HuH-7.5 (cell line): ENCODE results near the gene SUGP2.
A peak's percentile ranks its signal among the peaks of the same experiment; 100 is the strongest.

Experiments used
- DNase-seq: peaks from one replicate; pipeline ENCODE4 v3.0.0; 2011; ENCODE audit warnings: low spot score

The SUGP2 gene

DNA sequence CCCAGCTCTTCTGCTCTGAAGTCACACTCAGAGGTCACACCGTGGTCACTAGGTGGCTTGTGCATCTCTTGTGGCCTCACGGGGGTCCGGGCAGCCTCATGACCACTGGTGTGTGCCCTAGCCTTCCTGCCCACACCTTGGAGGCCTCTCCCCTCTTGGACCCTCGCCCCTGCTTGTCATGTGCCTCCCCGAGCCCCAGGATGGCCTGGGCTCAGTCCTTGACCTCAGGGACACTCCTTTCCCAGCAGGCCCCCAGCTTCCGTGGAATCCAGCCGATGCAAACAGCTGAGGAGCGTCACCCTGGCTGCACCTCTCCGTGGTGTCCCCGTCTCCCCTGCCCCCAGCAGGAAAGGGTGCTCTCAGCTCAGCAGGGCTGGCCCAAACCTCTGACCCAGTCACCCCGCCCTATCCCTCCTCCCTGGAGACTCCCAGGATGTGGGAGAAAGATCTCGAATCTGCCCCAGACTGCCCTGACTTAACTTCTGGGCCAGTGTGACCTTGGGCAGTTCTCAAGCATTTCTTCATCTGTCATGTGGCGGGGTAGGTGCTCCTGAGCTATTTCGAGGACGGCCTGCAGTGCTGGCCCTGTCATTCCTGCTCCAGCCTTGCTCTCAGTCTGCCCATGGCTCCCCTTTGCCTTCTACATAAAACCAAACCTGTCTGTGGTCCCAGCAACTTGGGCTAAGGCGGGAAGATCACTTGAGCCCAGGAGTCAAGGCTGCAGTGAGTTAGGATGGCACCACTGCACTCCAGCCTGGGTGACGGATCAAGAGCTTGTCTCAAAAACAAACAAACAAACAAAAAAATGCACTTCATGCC, 25.9 kb upstream of the SUGP2 start:
- DNase-seq: no peak

DNA sequence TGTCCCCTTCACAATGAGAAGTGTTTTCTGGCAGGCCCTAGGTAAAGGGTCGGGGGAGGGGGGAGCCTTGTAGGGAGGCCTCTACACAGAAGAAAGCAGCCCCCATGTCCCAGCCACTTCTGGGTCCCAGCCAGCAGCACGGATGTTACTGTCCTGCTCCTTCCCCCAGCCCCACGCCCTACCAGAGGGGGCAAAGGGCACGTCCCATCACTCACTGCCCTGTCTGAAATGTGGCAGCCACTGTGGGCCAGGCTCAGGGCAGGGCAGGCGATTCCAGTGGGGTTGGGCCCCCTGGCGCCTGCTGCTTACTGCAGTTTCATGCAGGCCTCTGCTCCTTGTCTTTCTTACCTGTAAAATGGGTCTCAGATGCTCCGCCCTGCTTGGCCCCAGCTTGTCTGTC, 24.4 kb upstream of the SUGP2 start:
- DNase-seq: no peak

DNA sequence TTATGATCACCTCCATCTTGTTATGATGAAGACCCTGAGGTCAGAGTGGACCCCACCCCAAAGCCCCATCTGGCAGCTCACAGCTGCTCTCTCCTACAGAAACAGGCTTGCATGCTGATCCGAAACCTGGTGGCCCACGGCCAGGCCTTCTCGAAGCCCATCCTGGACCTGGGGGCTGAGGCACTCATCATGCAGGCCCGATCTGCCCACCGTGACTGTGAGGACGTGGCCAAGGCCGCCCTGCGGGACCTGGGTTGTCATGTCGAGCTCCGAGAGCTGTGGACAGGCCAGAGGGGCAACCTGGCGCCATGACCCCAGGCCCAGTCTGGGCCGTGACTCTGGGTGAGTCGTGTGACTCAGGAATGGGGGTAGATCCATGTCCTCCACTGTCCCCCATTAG, 24.0 kb upstream of the SUGP2 start:
- no peak for DNase-seq

DNA sequence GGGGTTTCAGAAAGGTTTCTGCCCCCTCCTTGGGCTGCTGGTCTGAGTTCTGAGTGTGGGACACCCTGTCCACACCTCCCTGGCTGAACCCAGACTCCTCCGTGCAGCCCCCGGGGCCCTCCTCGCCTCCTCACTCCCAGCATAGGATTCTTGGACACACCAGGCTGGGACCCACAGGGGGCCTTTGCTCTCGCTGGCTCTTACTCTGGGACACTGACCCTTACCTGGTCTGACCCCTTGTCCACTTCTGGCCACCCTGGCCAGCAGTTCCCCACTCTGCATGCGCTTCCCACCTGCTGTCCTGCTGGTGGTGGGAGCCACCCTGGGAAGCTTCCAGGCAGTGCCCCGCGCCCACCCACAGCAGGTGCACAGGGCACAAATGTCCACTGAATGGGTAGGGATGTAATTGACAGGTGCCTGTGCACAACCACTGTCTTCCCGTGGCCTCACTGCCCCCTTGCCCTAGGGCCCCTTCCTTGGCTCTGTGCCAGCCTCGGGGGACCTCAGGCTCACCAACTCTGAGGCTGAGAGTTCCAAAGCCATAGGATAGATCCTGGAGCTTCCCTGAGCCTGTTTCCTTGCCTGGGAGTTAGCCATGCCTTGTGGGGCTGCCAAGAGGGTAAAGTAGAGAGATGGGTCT, 23.4 kb upstream of the SUGP2 start:
- no peak for DNase-seq

DNA sequence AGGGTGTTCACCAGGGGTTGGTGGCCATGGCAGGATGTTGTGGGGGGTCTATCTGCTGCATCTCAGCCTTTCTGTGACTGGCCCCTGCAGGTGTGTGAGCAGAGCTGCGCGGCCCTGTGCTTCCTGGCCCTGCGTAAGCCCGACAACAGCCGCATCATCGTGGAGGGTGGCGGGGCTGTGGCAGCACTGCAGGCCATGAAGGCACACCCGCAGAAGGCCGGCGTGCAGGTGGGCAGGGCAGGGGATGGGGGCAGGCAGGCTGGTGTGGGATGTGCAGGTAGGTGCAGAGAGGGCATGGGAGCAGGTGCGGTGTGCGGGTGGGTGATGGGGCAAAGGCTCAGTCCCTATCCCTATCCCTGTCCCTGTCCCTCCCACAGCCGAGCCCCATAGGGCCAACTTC, 22.4 kb upstream of the SUGP2 start:
- DNase-seq: no peak

DNA sequence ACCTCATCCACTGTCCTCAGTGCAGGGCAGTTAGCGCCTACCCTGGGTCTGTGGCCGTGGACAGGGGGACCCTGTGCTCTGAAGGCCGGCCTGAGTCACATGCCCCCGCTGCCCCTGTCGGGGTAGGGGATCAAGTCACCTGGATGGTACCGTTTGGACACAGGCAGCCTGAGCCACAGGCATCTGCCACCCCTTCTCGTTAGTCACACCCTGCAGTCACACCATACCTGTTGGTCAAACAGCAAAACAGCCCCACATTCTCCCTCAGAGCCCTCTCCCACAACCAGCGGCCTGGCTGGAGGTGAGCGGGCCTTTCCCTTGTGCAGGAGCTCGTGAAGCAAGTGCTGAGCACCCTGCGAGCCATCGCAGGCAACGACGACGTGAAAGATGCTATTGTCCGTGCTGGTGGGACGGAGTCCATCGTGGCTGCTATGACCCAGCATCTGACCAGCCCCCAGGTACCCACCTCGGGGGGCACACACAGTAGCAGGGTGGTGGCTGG, 21.7 kb upstream of the SUGP2 start:
- no peak for DNase-seq

DNA sequence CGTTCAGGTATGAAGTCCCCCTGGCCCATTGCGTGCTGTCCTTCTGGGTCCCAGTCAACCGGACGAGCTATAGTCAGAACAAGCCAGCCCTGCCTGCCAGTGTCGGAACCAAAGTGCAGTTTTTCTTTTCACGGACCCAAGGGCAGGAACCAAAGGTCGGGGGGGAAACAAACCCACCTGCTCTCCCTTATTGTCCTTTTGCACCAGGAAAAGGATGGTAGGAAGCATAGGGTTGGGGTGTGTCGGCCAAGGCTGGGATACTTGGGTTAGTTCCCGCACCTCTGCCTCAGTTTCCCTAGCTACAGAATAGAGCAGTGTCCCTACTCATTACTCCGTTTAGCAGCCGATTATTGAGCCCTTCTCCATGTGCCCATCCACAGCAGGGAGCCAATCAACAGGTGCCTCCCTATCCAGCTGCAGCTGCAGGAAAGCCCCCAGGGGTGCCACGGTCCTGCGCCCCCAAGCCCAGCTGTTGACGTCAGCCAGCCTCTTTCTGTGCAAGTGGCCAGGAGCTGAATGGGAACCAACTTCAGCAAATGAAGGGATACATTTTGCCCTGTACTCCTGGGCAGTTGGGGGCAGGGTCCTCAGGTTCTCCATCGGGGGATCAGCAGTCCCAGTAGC, 21.1 kb upstream of the SUGP2 start:
- no peak for DNase-seq

DNA sequence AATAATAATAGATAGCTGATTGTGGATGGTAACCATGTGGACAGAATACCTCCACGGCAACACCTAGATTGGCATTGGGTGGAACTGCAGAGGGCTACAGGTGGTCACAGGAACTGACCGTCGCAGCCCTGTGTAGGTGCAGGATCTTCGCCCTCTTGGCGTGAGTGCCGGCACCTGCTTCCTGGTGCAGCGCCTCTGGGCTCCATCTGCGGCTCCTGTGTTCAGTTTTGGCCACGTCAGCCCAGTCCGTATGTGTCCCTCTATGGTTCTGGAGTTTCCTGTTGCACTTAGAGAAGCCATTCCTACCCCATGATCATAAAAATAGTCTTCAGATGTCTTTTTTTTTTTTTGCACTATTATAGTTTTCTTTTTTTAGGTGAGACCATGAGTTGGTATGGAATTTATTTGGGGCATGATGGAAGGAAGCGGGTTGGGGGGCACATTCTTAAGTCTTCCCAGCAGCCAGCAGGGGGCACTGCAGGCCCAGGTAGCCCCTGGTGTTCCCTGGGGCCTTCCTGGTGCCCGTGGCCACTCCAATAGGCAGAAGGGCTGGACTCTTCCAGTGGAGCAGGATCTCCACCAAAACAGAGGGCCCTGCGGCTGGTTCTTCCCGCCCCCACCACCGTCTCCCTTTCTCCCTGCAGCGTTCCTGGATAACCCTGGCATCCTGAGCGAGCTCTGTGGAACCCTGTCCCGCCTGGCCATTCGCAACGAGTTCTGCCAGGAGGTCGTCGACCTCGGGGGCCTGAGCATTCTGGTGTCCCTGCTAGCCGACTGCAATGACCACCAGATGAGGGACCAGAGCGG, 20.4 kb upstream of the SUGP2 start:
- DNase-seq: peak; percentile 95

DNA sequence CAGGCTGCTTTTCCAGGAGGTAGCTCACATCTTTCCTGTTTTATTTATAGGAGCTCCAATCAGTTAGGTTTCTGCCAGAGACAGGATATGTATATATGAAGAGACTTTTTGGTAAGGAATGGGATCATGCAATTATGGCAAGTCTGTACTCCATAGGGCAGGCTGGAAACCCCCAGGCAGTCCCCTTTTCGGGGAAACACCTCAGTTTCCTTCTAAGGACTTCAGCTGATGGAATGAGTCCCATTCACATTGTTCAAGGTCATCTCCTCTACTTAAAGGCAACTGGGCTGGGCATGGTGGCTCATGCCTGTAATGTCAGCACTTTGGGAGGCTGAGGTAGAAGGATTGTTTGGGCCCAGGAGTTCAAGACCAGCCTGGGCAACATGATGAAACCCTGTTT, 19.6 kb upstream of the SUGP2 start:
- no peak for DNase-seq

DNA sequence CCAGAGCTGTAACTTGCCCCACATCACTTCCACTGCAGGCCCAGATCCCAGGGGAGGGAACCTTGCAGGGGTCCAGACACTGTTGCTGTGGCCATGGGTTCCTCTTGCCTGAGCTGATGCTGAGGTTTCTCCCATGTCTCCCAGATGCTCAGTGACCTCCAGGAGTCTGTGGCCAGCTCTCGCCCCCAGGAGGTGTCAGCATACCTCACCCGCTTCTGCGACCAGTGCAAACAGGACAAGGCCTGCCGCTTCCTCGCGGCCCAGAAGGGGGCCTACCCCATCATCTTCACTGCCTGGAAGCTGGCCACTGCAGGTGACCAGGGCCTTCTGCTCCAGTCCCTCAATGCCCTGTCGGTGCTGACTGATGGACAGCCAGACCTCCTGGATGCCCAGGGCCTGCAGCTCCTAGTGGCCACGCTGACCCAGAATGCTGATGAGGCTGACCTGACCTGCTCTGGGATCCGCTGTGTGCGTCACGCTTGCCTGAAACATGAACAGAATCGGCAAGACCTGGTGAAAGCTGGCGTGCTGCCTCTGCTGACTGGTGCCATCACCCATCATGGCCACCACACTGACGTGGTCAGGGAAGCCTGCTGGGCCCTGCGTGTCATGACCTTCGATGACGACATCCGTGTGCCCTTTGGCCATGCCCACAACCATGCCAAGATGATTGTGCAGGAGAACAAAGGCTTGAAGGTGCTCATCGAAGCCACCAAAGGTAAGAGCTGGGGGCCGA, 18.3 kb upstream of the SUGP2 start:
- peak; percentile 49 for DNase-seq

DNA sequence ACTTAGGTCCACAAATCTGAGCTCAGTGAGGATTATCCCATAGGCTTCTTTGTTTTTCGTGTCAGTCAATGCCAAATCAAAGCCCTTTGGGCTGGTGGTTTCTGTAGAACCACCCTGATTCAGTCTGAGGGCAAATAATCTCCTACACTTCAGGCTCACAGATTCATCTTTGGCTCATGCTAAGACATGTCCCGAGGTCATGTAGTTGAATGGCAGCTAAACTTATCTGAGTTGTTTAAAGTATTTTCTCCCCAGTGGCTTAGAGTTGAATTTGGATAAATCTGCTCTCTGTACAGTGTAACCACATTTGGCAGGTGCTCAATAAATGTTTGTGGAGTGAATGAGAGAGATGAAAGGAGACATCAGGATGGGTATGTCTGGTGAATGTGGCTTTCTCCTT, 17.4 kb upstream of the SUGP2 start:
- DNase-seq: no peak

DNA sequence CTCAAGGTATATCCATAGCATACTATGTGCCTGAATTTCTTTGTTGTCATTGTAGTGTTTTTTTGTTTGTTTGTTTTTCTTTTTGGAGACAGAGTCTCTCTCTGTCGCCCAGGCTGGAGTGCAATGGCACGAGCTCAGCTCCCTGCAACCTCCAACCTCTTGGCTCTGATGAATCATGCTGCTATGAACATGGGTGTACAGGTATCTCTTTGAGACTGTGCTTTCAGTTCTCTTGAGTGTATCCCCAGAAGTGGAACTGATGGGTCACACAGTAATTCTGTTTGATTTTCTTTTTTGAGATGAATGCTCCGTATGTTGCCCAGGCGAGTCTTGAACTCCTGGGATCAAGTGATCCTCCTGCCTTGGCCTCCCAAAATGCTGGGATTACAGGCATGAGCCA, 16.8 kb upstream of the SUGP2 start:
- no peak for DNase-seq

DNA sequence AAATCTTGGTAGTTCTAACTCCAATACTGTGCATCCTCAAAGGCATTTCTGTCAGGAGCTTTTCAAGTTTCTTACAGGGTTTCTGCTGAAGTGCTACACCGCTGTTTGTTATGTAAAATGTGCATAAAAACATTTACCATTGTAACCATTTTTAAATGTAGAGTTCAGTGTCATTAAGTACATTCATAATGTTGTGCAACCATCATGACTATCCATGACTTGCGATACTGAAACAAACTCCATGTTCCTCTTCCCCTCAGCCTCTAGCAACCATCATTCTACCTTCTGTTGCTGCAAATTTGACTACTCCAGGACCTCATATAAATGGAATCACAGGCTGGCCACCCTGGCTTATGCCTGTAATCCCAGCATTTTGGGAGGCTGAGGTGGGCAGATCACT, 16.1 kb upstream of the SUGP2 start:
- no peak for DNase-seq

DNA sequence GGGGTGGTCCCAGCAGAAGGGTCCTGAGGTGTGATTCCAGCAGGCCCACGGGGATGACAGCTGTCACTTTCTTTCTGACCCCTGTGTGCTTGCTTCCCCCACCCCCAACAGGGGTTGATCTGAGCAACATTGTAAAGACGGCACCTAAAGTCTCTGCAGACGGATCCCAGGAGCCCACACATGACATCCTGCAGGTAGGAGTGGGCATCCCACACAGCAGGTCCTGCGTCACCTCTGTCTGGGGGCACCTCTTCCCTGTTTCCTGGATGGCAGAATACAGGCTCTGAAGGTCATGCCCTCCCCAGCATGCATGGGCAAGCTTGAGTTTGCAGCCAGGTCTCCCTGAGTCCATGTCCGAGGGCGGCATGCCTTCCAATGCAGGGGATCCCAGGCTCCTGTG, 10.6 kb upstream of the SUGP2 start:
- DNase-seq: no peak

DNA sequence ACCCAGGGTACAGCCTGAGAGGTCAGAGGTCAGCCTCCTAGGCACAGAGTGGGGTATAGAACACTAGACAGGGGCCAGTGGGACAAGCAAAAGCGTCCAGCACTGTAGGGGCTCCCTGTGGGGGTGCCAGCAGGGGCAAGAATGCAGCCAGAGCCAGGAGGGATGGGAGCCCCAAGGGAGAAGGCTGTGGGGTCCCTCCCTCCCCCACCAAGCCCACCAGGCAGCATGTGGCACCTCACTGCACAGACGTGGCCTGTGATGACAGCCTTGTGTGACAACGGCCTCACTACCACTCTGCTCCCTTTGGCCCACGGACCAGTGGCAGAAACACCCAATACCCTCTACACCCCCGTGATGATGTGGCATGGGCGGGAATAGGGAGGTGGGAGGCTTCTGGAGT, 10.2 kb upstream of the SUGP2 start:
- DNase-seq: no peak

DNA sequence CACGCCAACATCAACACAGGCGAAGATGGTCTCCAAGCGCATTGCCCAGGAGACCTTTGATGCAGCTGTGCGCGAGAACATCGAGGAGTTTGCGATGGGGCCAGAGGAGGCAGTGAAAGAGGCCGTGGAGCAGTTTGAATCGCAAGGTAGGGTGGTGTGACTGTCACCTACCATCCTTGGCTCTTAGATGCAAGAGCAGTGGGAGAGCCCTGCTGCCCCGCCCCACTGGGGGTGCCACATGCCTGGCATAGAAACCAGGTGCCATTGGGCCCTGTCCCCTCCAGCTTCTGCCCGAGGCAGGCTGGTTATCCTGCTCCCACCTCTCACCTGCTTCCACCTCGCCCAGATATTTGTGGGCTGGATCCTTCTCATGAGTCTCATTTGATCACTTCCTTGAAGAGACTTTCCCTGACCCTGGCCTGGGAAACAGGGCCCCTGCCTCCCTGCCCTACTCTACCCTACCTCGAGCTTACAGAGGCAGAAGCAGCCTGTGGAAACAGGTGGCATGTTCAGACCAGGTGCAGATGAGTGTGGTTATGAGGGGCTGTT, 9.5 kb upstream of the SUGP2 start:
- no peak for DNase-seq

DNA sequence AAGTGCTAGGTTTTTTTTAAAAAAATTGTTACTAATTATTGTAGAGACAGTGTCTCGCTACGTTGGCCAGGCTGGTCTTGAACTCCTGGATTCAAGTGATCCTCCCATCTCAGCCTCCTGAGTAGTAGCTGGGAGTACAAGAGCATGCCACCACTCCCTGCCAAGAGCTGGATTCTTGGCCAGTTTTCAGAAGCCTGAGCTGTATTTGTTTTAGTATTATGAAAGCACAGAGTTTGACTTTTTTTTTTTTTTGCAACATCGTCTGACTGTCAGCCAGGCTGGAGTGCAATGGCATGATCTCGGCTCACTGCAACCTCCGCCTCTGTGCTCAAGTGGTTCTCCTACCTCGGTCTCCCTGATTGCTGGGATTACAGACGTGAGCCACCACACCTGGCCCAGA, 7.1 kb upstream of the SUGP2 start:
- DNase-seq: peak; percentile 68

DNA sequence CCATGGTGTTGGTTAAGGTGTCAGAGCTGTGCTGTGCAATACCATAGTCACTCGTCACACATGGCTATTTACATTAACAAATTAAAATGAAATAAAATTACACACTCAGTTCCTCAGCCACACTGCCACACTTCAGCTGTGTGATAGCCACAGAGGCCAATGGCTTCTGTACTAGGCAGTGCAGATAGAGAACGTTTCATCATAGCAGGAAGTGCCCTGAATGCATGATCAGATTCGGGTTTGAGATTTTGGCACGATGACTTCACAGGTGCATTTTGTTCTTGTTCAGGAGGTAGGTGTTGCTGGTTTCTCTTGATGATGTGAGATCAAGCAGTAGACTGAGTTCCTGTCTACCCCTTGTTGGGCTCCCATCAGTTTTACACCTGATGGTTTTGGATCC, 6.6 kb upstream of the SUGP2 start:
- DNase-seq: no peak

DNA sequence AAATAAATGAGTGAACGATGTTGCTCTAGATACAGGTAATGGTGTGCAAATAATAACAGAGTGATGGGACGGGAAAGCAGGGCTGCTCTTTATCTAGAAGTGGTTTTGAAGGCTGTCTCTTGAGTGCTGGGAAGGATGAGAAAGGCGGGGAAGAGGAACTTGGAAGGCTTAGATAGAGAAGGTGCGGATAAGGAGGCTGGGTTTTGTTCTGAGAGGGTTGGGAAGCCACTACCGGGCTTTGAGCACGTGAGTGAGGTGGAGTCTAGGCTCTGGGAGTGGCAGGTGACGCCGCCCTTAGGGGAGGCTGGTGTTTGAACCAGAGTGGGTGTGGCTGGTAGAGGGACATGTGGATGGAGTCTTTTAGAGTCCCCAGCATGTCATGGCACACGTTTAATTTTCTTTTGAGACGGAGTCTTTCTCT, 897 bp upstream of the SUGP2 start:
- DNase-seq: peak; percentile 96

DNA sequence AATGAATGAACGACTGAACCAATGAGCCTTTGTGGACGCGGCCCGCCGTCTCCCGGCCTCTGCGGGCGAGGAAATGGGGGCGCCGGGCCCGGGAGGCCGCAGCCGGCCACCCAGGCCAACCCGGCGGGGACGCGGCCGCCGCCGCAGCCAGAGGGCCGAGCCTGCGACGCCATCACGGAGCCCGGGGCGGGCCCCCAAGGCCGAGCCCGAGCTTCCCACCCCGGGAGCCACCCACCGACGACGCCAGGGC, 216 bp downstream of the SUGP2 start:
- no peak for DNase-seq

DNA sequence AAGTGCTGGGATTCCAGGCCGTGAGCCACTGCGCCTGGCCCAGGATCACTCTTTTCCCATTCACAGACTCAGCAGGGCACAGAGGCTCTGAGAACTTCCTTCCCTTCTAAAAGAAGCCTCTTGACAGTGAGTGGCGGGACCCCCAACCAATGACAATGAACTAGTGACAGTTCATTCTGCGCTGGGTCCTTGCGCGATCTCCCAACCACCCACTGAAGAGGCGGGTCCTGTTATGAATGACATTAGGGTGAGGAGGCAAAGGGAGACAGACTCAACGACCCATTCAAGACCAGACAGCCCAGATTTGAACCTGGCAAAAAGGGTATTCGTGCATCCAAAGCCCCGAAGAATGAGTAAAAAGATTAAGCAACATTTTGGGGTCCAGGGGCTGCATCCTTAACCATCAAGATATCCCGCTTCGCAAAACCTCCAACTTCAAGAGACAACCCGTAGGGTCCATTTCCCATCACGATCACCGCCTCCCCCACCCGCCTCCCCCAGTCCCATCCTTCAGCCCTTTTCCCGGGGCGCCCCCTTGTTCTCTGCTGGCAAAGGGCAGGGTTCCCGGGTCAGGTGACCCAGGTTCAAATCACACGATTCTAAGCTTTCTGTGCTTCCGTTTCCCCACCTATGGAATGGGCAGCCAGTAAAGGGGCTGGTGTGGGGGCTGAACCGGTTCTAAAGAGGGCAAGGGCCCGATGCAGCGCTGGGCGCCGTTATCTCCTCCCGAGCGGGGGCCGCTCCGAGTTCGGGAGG, 719 bp downstream of the SUGP2 start:
- peak; percentile 69 for DNase-seq
